AG04450 (cell line): ENCODE results near the gene ADORA2B. TPM values are rescaled to one million over a fixed set of nuclear protein-coding genes. Genes with fewer than 3 reads are reported as not detected.
A peak's percentile ranks its signal among the peaks of the same experiment; 100 is the strongest.

Source experiments
- CTCF ChIA-PET: fragments of 300-600, 350-600 bp; formaldehyde crosslinking; extraction: SDS; loops from one replicate; lab custom pipeline; 2022; ENCODE audit warnings: antibody characterized with exemption, inconsistent platforms; lab: Charles Lee
- POLR2A ChIA-PET: fragments of 350-600 bp; formaldehyde crosslinking; extraction: SDS; loops from one replicate; lab custom pipeline; 2021; ENCODE audit warnings: antibody characterized with exemption, inconsistent platforms; lab: Yijun Ruan, JAX
- DNase-seq: peaks from one replicate; pipeline ENCODE4 v3.0.0-alpha.2; 2011; ENCODE audit warnings: low read depth, low spot score
- H3K27ac ChIP-seq: one replicate; pipeline ENCODE4 v1.5.1; 2012; ENCODE audit warnings: low read depth, low read length, control low read depth
- H3K27me3 ChIP-seq: one replicate; pipeline ENCODE4 v1.6.0; 2012; ENCODE audit warnings: low read length; ENCODE audit not compliant: control insufficient read depth, insufficient read depth
- H3K4me3 ChIP-seq: 2 replicates; pipeline ENCODE4 v1.5.1; 2011; ENCODE audit warnings: mild to moderate bottlenecking, low read depth, low read length, control low read depth
- H3K9me3 ChIP-seq: 2 replicates; pipeline ENCODE4 v1.5.1; 2012; ENCODE audit warnings: low read length; ENCODE audit not compliant: control insufficient read depth, insufficient read depth
- CTCF ChIP-seq: IDR thresholded peaks from 2 replicates; pipeline ENCODE4 v1.5.1; 2011; ENCODE audit warnings: low read depth, low read length, control low read depth, inconsistent platforms
- polyA plus RNA-seq: library from polyadenylated mRNA; depleted of rRNA; stranded (reverse); fragments of >200 nt; gene quantifications from 2 replicates; pipeline ENCODE4 v1.2.3, GENCODE V29; 2011

Gene ADORA2B
- polyA plus RNA-seq, 1 experiment = 14.8 TPM

- TF ChIP-seq CTCF = no peak
- H3K4me3 ChIP-seq = no peak overlapping the region
- peaks cover 4% of the 10 kb centered on the region; the same call in 1 of the 2 replicates for H3K9me3 ChIP-seq
- no peak for DNase-seq
- ChIA-PET POLR2A (no interaction called here), CTCF (interaction anchor here (0.6 to 1.3 kb wide), 2 partner anchors 13 to 27 kb away, joined by 3 to 7 read pairs; no protein-coding TSS in a partner anchor)
- H3K27ac ChIP-seq = no peak overlapping the region
- H3K27me3 ChIP-seq = no peaks in the 10 kb centered on the region
These were observed 27.4 kb upstream of the ADORA2B start for GRCh38 chr17:15917438-15918027.

GRCh38 chr17:15918261-15918660 is 26.7 kb upstream of the ADORA2B start:
- POLR2A ChIA-PET = no interaction called here
- CTCF ChIA-PET = interaction anchor here (0.6 to 1.3 kb wide), 2 partner anchors 14 to 26 kb away, joined by 3 to 7 read pairs; no protein-coding TSS in a partner anchor
- H3K9me3 ChIP-seq = peaks cover 4% of the 10 kb centered on the region; the same call in 1 of the 2 replicates
- no peak for TF ChIP-seq CTCF
- H3K27me3 ChIP-seq = no peaks in the 10 kb centered on the region
- H3K27ac ChIP-seq = no peak overlapping the region
- no peak overlapping the region for H3K4me3 ChIP-seq
- DNase-seq = no peak

GRCh38 chr17:15918661-15919259 is 26.2 kb upstream of the ADORA2B start:
- ChIA-PET CTCF (no interaction called here), POLR2A (no interaction called here)
- Histone ChIP-seq H3K4me3 (no peak overlapping the region), H3K27me3 (no peaks in the 10 kb centered on the region), H3K27ac (no peak overlapping the region), H3K9me3 (peaks cover 4% of the 10 kb centered on the region; the same call in 1 of the 2 replicates)
- DNase-seq = no peak
- TF ChIP-seq CTCF = no peak

- peaks cover 4% of the 10 kb centered on the region; the same call in 1 of the 2 replicates for H3K9me3 ChIP-seq
- no peak for TF ChIP-seq CTCF
- no peaks in the 10 kb centered on the region for H3K27me3 ChIP-seq
- H3K27ac ChIP-seq = no peak overlapping the region
- CTCF ChIA-PET = no interaction called here
- H3K4me3 ChIP-seq = no peak overlapping the region
- DNase-seq = no peak
- POLR2A ChIA-PET = no interaction called here
These were observed 25.5 kb upstream of the ADORA2B start for GRCh38 chr17:15919466-15919865.

- ChIA-PET CTCF (no interaction called here), POLR2A (interaction anchor here (0.6 to 1.3 kb wide), 4 partner anchors 24 to 79 kb away, joined by 4 to 19 read pairs (median 14); partner anchors contain the start of genes ADORA2B, TTC19 and ZSWIM7)
- Histone ChIP-seq H3K4me3 (no peak overlapping the region), H3K9me3 (no peaks in the 10 kb centered on the region; the same call in 1 of the 2 replicates), H3K27ac (peak overlapping the region; percentile 96), H3K27me3 (no peaks in the 10 kb centered on the region)
- no peak for TF ChIP-seq CTCF
- DNase-seq = peak; percentile 94
These were observed 24.1 kb upstream of the ADORA2B start for GRCh38 chr17:15920758-15921239.
